Smooth muscle cell of trachea (primary cell): Measurements from ENCODE around the gene TSPOAP1. TPM values are rescaled to one million over a fixed set of nuclear protein-coding genes. Genes with fewer than 3 reads are reported as not detected.

Experiments
- total RNA-seq: library from RNA; depleted of rRNA; stranded (reverse); fragments of >200 nt; gene quantifications from 2 replicates; pipeline ENCODE4 v1.2.1, GENCODE V29; 2014

TSPOAP1 gene
- 0.15 and 0.50 TPM in 2 replicates for total RNA-seq

DNA sequence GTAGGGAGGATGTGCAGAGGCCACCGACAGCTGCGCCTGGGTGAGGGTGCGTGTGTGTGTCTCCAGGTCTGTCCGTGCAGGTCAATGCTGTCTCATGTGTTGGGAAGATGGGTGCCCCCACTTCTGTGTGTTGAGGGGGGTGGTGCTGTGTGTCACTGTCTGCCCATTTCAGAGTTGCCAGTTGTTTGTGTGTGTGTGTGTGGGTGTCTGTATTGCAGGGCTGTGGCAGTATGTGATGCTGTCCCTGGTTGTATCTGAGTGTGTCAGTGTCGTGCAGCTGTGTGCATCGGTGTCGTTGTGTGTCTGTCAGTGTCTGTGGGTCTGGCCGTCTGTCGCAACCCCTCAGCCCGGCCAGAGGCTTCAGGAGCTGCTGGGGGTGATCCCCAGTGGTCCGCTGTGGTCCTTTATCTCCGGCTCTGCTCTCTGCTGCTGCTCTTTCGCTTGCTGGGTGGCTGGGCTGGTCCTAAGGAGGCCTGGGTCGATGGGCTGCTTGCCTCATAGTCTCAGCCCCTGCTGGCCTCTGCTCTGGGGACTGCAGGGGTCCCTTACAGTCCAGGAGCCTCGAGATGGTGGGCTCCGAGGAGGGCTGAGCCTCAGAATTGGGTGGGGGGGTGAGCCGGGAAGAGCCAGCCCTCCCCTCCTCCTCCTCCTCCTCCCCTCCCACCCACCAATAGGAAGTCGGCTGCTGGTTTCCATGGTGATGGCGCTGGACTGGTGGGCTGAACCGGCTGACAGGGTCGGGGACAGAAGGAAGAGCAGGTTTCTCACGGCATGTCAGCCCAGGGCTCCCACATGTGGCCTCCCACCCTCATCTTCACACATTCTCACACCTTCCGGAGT lies at the start of gene TSPOAP1:
Gene TSPOAP1, minus strand, starts transcription at position 601 of the 840 bp plus-strand sequence. CDS start 875 bp downstream, outside the sequence.

GRCh38 chr17:58351831-58352595 lies 23.4 kb upstream of the TSPOAP1 start, which contains the start of gene SUPT4H1:
Gene SUPT4H1, minus strand, starts transcription at chr17:58352201. Its CDS starts 66 bp downstream, at chr17:58352135.

DNA sequence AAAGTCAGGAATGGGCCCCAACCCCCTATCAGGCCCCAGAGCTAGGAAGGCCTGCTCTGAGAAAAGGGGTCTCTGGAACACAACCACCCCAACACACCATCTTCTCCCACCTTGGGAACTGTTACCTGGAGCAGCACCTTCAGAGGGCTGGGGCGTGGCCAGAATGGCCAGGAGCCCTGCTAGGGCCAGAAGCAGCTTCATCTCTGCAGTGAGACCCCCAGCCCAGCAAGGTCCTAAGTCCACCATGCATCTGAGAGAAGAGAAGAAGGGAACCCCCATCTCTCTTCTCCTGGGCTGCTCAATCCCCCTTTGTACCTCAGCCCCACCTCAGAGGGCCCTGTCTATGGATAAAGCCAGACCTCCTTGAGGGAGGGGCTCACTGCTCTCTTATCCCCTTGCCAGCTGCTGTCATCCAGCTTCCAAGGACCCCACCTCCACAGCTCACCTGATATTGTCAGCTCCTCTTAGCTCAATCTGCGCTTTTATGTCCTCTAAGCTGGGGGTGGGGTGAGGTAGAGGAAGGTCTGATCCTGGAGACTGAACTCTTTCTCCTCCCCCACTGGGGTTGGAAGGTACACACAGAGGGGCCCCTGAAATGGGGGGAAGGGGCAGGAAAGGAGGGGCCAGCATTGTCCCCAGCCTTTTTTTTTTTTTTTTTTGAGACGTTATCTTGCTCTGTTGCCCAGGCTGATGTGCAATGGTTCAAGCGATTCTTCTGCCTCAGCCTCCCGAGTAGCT lies 47.9 kb downstream of the TSPOAP1 start, which contains the start of gene MPO:
Gene MPO, minus strand, starts transcription at position 456 of the 738 bp plus-strand sequence. Its CDS starts 177 bp downstream, at position 279.

Other genes starting within 250 kb of the TSPOAP1 start
- 15.1 and 22.0 TPM in 2 replicates for gene DYNLL2, start 245.4 kb downstream of the TSPOAP1 start, total RNA-seq
- under 0.01 TPM in 1 of 2 replicates, not detected in the other for gene OR4D1, start 180.4 kb downstream of the TSPOAP1 start, total RNA-seq
- not detected in 2 replicates for gene OR4D2, start 161.8 kb downstream of the TSPOAP1 start, total RNA-seq
- gene EPX, start 136.1 kb downstream of the TSPOAP1 start, total RNA-seq, result not detected in 2 replicates
- gene MKS1, start 109.5 kb downstream of the TSPOAP1 start, total RNA-seq, result 13.1 and 19.5 TPM in 2 replicates
- not detected in 2 replicates for gene LPO, start 90.2 kb downstream of the TSPOAP1 start, total RNA-seq
- gene MPO, start 47.9 kb downstream of the TSPOAP1 start, total RNA-seq, result 0.15 and 0.17 TPM in 2 replicates
- 36.2 and 48.4 TPM in 2 replicates for gene SUPT4H1, start 23.4 kb upstream of the TSPOAP1 start, total RNA-seq
- gene RNF43, start 88.7 kb upstream of the TSPOAP1 start, total RNA-seq, result under 0.01 TPM in 2 replicates
- under 0.01 TPM in 1 of 2 replicates, not detected in the other for gene HSF5, start 159.6 kb upstream of the TSPOAP1 start, total RNA-seq
- gene MTMR4, start 185.8 kb upstream of the TSPOAP1 start, total RNA-seq, result 55.2 and 70.3 TPM in 2 replicates